Neural progenitor cell (in vitro differentiated cells): ENCODE data around the gene MAP6. TPM values are rescaled to one million over a fixed set of nuclear protein-coding genes. Genes with fewer than 3 reads are reported as not detected.

Source experiments
- DNase-seq: peaks from one replicate; pipeline ENCODE4 v3.0.0-alpha.2; 2016; ENCODE audit warnings: low spot score
- H2AFZ ChIP-seq: fragments of 200-600 bp; sonication (generic); replicated peaks from 2 replicates; pipeline ENCODE4 v1.6.1; 2016; ENCODE audit warnings: antibody characterized with exemption
- H3F3A ChIP-seq: fragments of 200-600 bp; sonication (generic); 2 replicates; pipeline ENCODE4 v1.6.1; 2016; ENCODE audit warnings: antibody characterized with exemption, low read depth
- H3K27ac ChIP-seq: fragments of 200-600 bp; sonication (generic); 2 replicates; pipeline ENCODE4 v1.5.1; 2016; ENCODE audit warnings: mild to moderate bottlenecking
- H3K27me3 ChIP-seq: fragments of 200-600 bp; sonication (generic); 2 replicates; pipeline ENCODE4 v1.6.1; 2016; ENCODE audit warnings: mild to moderate bottlenecking, moderate library complexity
- H3K36me3 ChIP-seq: fragments of 200-600 bp; sonication (generic); 2 replicates; pipeline ENCODE4 v1.5.1; 2016
- H3K4me1 ChIP-seq: fragments of 200-600 bp; sonication (generic); 2 replicates; pipeline ENCODE4 v1.6.1; 2016; ENCODE audit warnings: mixed run types
- H3K4me2 ChIP-seq: fragments of 200-600 bp; sonication (generic); 2 replicates; pipeline ENCODE4 v1.6.1; 2016
- H3K4me3 ChIP-seq: fragments of 200-600 bp; sonication (generic); 2 replicates; pipeline ENCODE4 v1.5.1; 2016
- H3K79me2 ChIP-seq: fragments of 200-600 bp; sonication (generic); 2 replicates; pipeline ENCODE4 v1.6.1; 2016; ENCODE audit warnings: low read depth
- H3K9ac ChIP-seq: fragments of 200-600 bp; sonication (generic); 2 replicates; pipeline ENCODE4 v1.6.1; 2016
- H3K9me3 ChIP-seq: fragments of 200-600 bp; sonication (generic); 2 replicates; pipeline ENCODE4 v1.5.1; 2016; ENCODE audit warnings: low read depth
- H4K20me1 ChIP-seq: fragments of 200-600 bp; sonication (generic); 2 replicates; pipeline ENCODE4 v1.6.1; 2016; ENCODE audit warnings: low read depth
- H3K27ac Mint-ChIP-seq: 3 replicates; pipeline ENCODE4 v1.8.0; 2021; ENCODE audit warnings: mixed read lengths
- H3K27me3 Mint-ChIP-seq: 2 replicates; pipeline ENCODE4 v1.8.0; 2022; ENCODE audit warnings: low read depth, mild to moderate bottlenecking, inconsistent platforms, moderate library complexity, mixed read lengths; ENCODE audit not compliant: insufficient read depth
- H3K36me3 Mint-ChIP-seq: 3 replicates; pipeline ENCODE4 v1.8.0; 2021; ENCODE audit warnings: mixed read lengths
- H3K4me1 Mint-ChIP-seq: 3 replicates; pipeline ENCODE4 v1.8.0; 2021; ENCODE audit warnings: mixed read lengths
- H3K4me3 Mint-ChIP-seq: 3 replicates; pipeline ENCODE4 v1.8.0; 2021; ENCODE audit warnings: mild to moderate bottlenecking, moderate library complexity, mixed read lengths
- H3K9me3 Mint-ChIP-seq: 3 replicates; pipeline ENCODE4 v1.8.0; 2020; ENCODE audit warnings: mixed read lengths
- CTCF ChIP-seq: fragments of 200-600 bp; sonication (generic); IDR thresholded peaks from 2 replicates; pipeline ENCODE4 v1.5.1; 2017; ENCODE audit warnings: antibody characterized with exemption, mild to moderate bottlenecking
- EZH2 ChIP-seq: fragments of 200-600 bp; sonication (generic); IDR thresholded peaks from 2 replicates; pipeline ENCODE4 v1.6.1; 2017; ENCODE audit warnings: antibody characterized with exemption, mild to moderate bottlenecking, moderate library complexity
- EZH2phosphoT487 ChIP-seq: fragments of 200-600 bp; sonication (generic); IDR thresholded peaks from 2 replicates; pipeline ENCODE4 v1.6.1; 2017; ENCODE audit warnings: antibody characterized with exemption
- total RNA-seq: library from RNA; depleted of rRNA; stranded (reverse); fragments of >200 nt; gene quantifications from 2 replicates; pipeline ENCODE4 v1.2.3, GENCODE V29; 2015; ENCODE audit warnings: low replicate concordance

Gene MAP6
- total RNA-seq, 1 donor from 2014 or later, result 9.9 TPM

- TF ChIP-seq EZH2 (no peak), EZH2phosphoT487 (no peak), CTCF (no peak)
- peaks cover 35% of the 10 kb centered on the region for H3K36me3 Mint-ChIP-seq
- H3K27me3 ChIP-seq, result no peaks in the 10 kb centered on the region
- H3F3A ChIP-seq, result no peaks in the 10 kb centered on the region
- H3K4me1 Mint-ChIP-seq, result peaks cover 32% of the 10 kb centered on the region
- no peaks in the 10 kb centered on the region for H3K9me3 ChIP-seq
- no peak overlapping the region for H2AFZ ChIP-seq
- peaks cover 3% of the 10 kb centered on the region for H3K27me3 Mint-ChIP-seq
- no peak overlapping the region for H3K4me2 ChIP-seq
- H3K36me3 ChIP-seq, result no peaks in the 10 kb centered on the region
- DNase-seq, result no peak
- H3K27ac ChIP-seq, result no peak overlapping the region
- H4K20me1 ChIP-seq, result no peaks in the 10 kb centered on the region
- H3K27ac Mint-ChIP-seq, result peak overlapping the region; percentile 2
- H3K4me3 ChIP-seq, result no peak overlapping the region
- no peaks in the 10 kb centered on the region for H3K79me2 ChIP-seq
- peaks cover 14% of the 10 kb centered on the region for H3K4me1 ChIP-seq
- H3K9ac ChIP-seq, result no peak overlapping the region
- no peak overlapping the region for H3K4me3 Mint-ChIP-seq
- H3K9me3 Mint-ChIP-seq, result peaks cover 7% of the 10 kb centered on the region
Observed at GRCh38 chr11:75656044-75656727, 12.7 kb downstream of the MAP6 start.

GRCh38 chr11:75655605-75656004 is 13.2 kb downstream of the MAP6 start:
- no peak overlapping the region for H3K4me2 ChIP-seq
- H3K36me3 Mint-ChIP-seq, result peaks cover 36% of the 10 kb centered on the region
- no peaks in the 10 kb centered on the region for H3K27me3 ChIP-seq
- H3K27ac ChIP-seq, result no peak overlapping the region
- H4K20me1 ChIP-seq, result no peaks in the 10 kb centered on the region
- no peak overlapping the region for H2AFZ ChIP-seq
- no peak overlapping the region for H3K4me3 ChIP-seq
- H3K9me3 Mint-ChIP-seq, result peaks cover 7% of the 10 kb centered on the region
- H3K4me1 Mint-ChIP-seq, result peaks cover 32% of the 10 kb centered on the region
- peak overlapping the region; percentile 58 for H3K27ac Mint-ChIP-seq
- no peaks in the 10 kb centered on the region for H3K79me2 ChIP-seq
- no peaks in the 10 kb centered on the region for H3K36me3 ChIP-seq
- H3K4me3 Mint-ChIP-seq, result no peak overlapping the region
- TF ChIP-seq EZH2 (no peak), CTCF (no peak), EZH2phosphoT487 (no peak)
- DNase-seq, result no peak
- peaks cover 3% of the 10 kb centered on the region for H3K27me3 Mint-ChIP-seq
- H3F3A ChIP-seq, result no peaks in the 10 kb centered on the region
- no peak overlapping the region for H3K9ac ChIP-seq
- H3K9me3 ChIP-seq, result no peaks in the 10 kb centered on the region
- H3K4me1 ChIP-seq, result peaks cover 14% of the 10 kb centered on the region

- no peak overlapping the region for H3K27ac Mint-ChIP-seq
- H3K4me2 ChIP-seq, result no peak overlapping the region
Observed at GRCh38 chr11:75654314-75654713, 14.5 kb downstream of the MAP6 start.

More at GRCh38 chr11:75654314-75654713, 14.5 kb downstream of the MAP6 start:
- Histone ChIP-seq H3K9me3 (no peaks in the 10 kb centered on the region), H3K36me3 (no peaks in the 10 kb centered on the region), H3K27ac (no peak overlapping the region), H3K4me3 (no peak overlapping the region), H3K27me3 (no peaks in the 10 kb centered on the region), H3K9ac (no peak overlapping the region), H3F3A (no peaks in the 10 kb centered on the region), H2AFZ (no peak overlapping the region), H3K4me1 (peaks cover 14% of the 10 kb centered on the region), H3K79me2 (no peaks in the 10 kb centered on the region), H4K20me1 (no peaks in the 10 kb centered on the region)
- Mint-ChIP-seq H3K4me3 (no peak overlapping the region), H3K9me3 (no peaks in the 10 kb centered on the region), H3K36me3 (peaks cover 29% of the 10 kb centered on the region), H3K27me3 (no peaks in the 10 kb centered on the region), H3K4me1 (peaks cover 30% of the 10 kb centered on the region)
- DNase-seq, result no peak
- no peak for TF ChIP-seq CTCF
- no peak for TF ChIP-seq EZH2phosphoT487
- TF ChIP-seq EZH2, result no peak
